Measurements from ENCODE around the gene OVOL2. TPM values are rescaled to one million over a fixed set of nuclear protein-coding genes. Genes with fewer than 3 reads are reported as not detected.

OVOL2 gene
- total and polyA plus RNA-seq, 2 experiments from 2014 or later, result not detected

- H3K9me3 ChIP-seq (ENCODE audit: low read depth), result no peaks in the 10 kb centered on the region
- H3K9ac ChIP-seq, result no peak overlapping the region
- in situ Hi-C loops (cut with MboI), result no loop called here
- H3F3A ChIP-seq (ENCODE audit: insufficient read depth), result peaks cover 14% of the 10 kb centered on the region
- H3K9me2 ChIP-seq (ENCODE audit: insufficient read depth), result no peaks in the 10 kb centered on the region
- 64 to 68% methylated on average over 5 of the region's 5 CpGs for WGBS, 2 experiments (ENCODE audit: low coverage in 1 of 2, low lambda C conversion rate in 2 of 2, missing lambda C conversion rate in 2 of 2)
- H3K4me3 ChIP-seq, result no peak overlapping the region
- H3K36me3 ChIP-seq (ENCODE audit: low read depth), result no peaks in the 10 kb centered on the region
- no peaks in the 10 kb centered on the region for H3K27me3 ChIP-seq (replicated peaks; ENCODE audit: insufficient read depth)
- H4K20me1 ChIP-seq (ENCODE audit: insufficient read depth), result no peaks in the 10 kb centered on the region
- H3K4me2 ChIP-seq (ENCODE audit: unreplicated experiment), result no peak overlapping the region
- H3K27ac ChIP-seq, result no peak overlapping the region
- no peak for DNase-seq
- no peaks in the 10 kb centered on the region for H3K79me2 ChIP-seq (ENCODE audit: insufficient read depth)
- no peak overlapping the region for H2AFZ ChIP-seq
- no peak for TF ChIP-seq EZH2 (IDR thresholded peaks at IDR 0.05; ENCODE audit: insufficient read depth, poor library complexity, severe bottlenecking)
- H3K4me1 ChIP-seq (ENCODE audit: insufficient read depth), result peaks cover 3% of the 10 kb centered on the region; the same call in 1 of the 2 replicates
These were observed 53.8 kb downstream of the OVOL2 start for GRCh38 chr20:18003897-18004296.

GRCh38 chr20:18001131-18001921 is 56.4 kb downstream of the OVOL2 start:
- DNase-seq, result peak; percentile 94
- H3K79me2 ChIP-seq (ENCODE audit: insufficient read depth), result no peaks in the 10 kb centered on the region
- TF ChIP-seq EZH2phosphoT487 (IDR thresholded peaks at IDR 0.05; ENCODE audit: insufficient read depth, low read depth) (no peak), EZH2 (IDR thresholded peaks at IDR 0.05; ENCODE audit: insufficient read depth, poor library complexity, severe bottlenecking) (no peak)
- H3K9me2 ChIP-seq (ENCODE audit: insufficient read depth), result no peaks in the 10 kb centered on the region
- H3K36me3 ChIP-seq (ENCODE audit: low read depth), result no peaks in the 10 kb centered on the region
- H3K4me2 ChIP-seq (ENCODE audit: unreplicated experiment), result peak overlapping the region; percentile 50
- WGBS, 2 experiments (ENCODE audit: low coverage in 1 of 2, low lambda C conversion rate in 2 of 2, missing lambda C conversion rate in 2 of 2), result 34 to 38% methylated on average over 10 of the region's 10 CpGs
- H3K4me3 ChIP-seq, result no peak overlapping the region
- H3K27ac ChIP-seq, result peak overlapping the region; percentile 26
- H3K9ac ChIP-seq, result no peak overlapping the region
- no peak overlapping the region; the same call in 1 of the 2 replicates for H2AFZ ChIP-seq
- H3K4me1 ChIP-seq (ENCODE audit: insufficient read depth), result peaks cover 5% of the 10 kb centered on the region; the same call in 1 of the 2 replicates
- in situ Hi-C loops (cut with MboI), result no loop called here
- H3F3A ChIP-seq (ENCODE audit: insufficient read depth), result peaks cover 14% of the 10 kb centered on the region
- H3K9me3 ChIP-seq (ENCODE audit: low read depth), result no peaks in the 10 kb centered on the region
- no peaks in the 10 kb centered on the region for H4K20me1 ChIP-seq (ENCODE audit: insufficient read depth)
- H3K27me3 ChIP-seq (replicated peaks; ENCODE audit: insufficient read depth), result no peaks in the 10 kb centered on the region

- Histone ChIP-seq H3K27ac (no peak overlapping the region), H3K4me3 (no peak overlapping the region), H3K4me1 (ENCODE audit: insufficient read depth) (peaks cover 7% of the 10 kb centered on the region; the same call in 1 of the 2 replicates), H3K9ac (no peak overlapping the region), H3F3A (ENCODE audit: insufficient read depth) (peaks cover 14% of the 10 kb centered on the region), H3K9me3 (ENCODE audit: low read depth) (no peaks in the 10 kb centered on the region), H2AFZ (no peak overlapping the region), H4K20me1 (ENCODE audit: insufficient read depth) (no peaks in the 10 kb centered on the region), H3K79me2 (ENCODE audit: insufficient read depth) (no peaks in the 10 kb centered on the region), H3K27me3 (replicated peaks; ENCODE audit: insufficient read depth) (no peaks in the 10 kb centered on the region), H3K9me2 (ENCODE audit: insufficient read depth) (no peaks in the 10 kb centered on the region), H3K36me3 (ENCODE audit: low read depth) (no peaks in the 10 kb centered on the region), H3K4me2 (ENCODE audit: unreplicated experiment) (no peak overlapping the region)
- TF ChIP-seq EZH2 (IDR thresholded peaks at IDR 0.05; ENCODE audit: insufficient read depth, poor library complexity, severe bottlenecking) (no peak), EZH2phosphoT487 (IDR thresholded peaks at IDR 0.05; ENCODE audit: insufficient read depth, low read depth) (no peak)
- in situ Hi-C loops (cut with MboI), result no loop called here
- WGBS, 2 experiments (ENCODE audit: low coverage in 1 of 2, low lambda C conversion rate in 2 of 2, missing lambda C conversion rate in 2 of 2), result 69 to 76% methylated on average over 4 of the region's 4 CpGs
- DNase-seq, result no peak
These were observed 58.1 kb downstream of the OVOL2 start for GRCh38 chr20:17999566-17999965.

- Histone ChIP-seq H3K4me1 (ENCODE audit: insufficient read depth) (peaks cover 7% of the 10 kb centered on the region; the same call in 1 of the 2 replicates), H3K27me3 (replicated peaks; ENCODE audit: insufficient read depth) (no peaks in the 10 kb centered on the region), H3K79me2 (ENCODE audit: insufficient read depth) (no peaks in the 10 kb centered on the region), H3K4me2 (ENCODE audit: unreplicated experiment) (no peak overlapping the region), H3K27ac (no peak overlapping the region), H3K4me3 (no peak overlapping the region), H3K9me3 (ENCODE audit: low read depth) (no peaks in the 10 kb centered on the region), H3K9ac (no peak overlapping the region), H3K9me2 (ENCODE audit: insufficient read depth) (no peaks in the 10 kb centered on the region), H3F3A (ENCODE audit: insufficient read depth) (peaks cover 14% of the 10 kb centered on the region), H3K36me3 (ENCODE audit: low read depth) (no peaks in the 10 kb centered on the region), H4K20me1 (ENCODE audit: insufficient read depth) (no peaks in the 10 kb centered on the region), H2AFZ (no peak overlapping the region)
- in situ Hi-C loops (cut with MboI), result no loop called here
- 90 to 93% methylated on average over 5 of the region's 5 CpGs for WGBS, 2 experiments (ENCODE audit: low coverage in 1 of 2, low lambda C conversion rate in 2 of 2, missing lambda C conversion rate in 2 of 2)
- DNase-seq, result no peak
- TF ChIP-seq EZH2 (IDR thresholded peaks at IDR 0.05; ENCODE audit: insufficient read depth, poor library complexity, severe bottlenecking), result no peak
- TF ChIP-seq EZH2phosphoT487 (IDR thresholded peaks at IDR 0.05; ENCODE audit: insufficient read depth, low read depth), result no peak
These were observed 59.3 kb downstream of the OVOL2 start for GRCh38 chr20:17998446-17998845.

Data from GM23248 (cell line).